SKM-1 treated with dmso at 0.1 percent for 144 hours (cell line): ENCODE measurements around the gene DYNLRB1.
A peak's percentile ranks its signal among the peaks of the same experiment; 100 is the strongest.

ENCODE experiments used
- DNase-seq: peaks from one replicate; lab custom pipeline; 2025; ENCODE audit not compliant: unreplicated experiment; lab: John Stamatoyannopoulos, UW

Gene DYNLRB1

DNA sequence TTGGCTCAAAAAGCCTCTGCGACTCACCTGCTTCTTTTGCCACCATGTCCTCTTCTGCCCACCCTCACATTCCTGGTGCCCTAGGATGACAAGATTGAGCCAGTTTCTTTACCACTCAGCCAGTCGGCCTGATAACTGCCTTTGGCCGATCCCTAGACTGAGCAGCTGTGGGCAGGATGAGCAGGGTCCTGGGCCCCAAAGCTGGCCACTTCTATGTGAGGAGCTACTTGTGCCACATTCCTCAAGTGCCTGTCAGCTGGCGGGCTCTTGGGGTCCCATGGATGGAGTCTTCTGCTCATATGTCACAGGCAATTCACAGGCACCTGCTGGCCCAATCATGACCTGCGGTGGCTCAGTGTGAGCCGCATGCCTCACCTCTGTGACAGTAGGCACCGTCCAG is 16.5 kb downstream of the DYNLRB1 start:
- no peak for DNase-seq

DNA sequence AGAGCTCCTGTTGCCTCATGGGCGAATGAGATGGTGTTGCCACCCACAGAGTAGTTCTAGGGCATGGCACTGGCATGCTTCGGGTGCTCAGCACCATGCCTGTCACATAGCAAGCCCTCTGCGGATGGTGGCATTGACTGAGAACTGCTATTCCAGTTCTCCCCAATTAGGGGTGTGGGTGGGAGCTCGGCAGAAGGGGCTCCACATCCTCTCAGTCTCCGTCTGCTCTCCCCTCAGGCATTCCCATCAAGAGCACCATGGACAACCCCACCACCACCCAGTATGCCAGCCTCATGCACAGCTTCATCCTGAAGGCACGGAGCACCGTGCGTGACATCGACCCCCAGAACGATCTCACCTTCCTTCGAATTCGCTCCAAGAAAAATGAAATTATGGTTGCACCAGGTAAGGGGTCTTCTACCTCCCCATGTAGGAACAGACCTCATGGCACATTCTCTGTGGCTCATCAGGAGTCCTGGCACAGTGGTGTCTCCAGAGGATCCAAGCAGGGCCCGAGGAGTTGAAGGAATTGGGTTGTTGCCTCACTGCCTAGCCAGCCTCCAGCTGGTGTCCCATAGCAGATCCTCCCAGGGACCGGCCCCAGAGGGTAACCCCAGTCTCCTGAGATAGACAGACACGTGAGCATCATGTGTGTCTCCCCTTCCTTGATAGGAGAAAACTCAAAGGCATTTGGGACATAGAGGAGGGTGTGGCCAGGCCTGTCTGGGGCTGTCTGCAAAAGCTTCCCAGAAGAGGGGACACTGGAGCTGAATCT is 18.4 kb downstream of the DYNLRB1 start:
- DNase-seq = no peak

DNA sequence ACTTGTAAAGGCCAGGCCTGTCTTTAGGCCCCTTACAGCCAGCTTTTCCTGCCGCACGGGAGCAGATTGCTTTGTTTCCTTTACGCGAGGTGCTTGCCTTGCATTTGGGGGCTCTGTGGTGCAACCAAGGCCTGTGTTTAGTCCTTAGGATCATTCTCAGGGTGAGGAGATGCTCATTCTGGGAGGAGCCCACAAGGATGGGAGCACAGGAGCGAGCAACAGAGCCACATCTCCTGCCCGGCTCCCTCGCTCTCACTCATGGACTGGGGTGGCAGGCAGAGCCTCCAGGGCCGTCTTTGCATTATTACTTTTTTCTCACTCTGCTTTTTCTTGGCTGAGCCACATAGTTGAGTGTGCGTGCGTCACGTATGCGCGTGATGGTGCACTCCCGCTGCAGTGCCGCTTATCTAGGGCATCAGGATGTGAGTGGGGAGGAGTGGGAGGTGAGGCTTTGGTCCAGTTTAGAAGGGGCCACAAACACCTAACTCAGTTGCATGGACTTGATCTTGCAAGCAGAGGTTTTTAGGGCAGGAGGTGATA is 19.1 kb downstream of the DYNLRB1 start:
- DNase-seq = no peak

DNA sequence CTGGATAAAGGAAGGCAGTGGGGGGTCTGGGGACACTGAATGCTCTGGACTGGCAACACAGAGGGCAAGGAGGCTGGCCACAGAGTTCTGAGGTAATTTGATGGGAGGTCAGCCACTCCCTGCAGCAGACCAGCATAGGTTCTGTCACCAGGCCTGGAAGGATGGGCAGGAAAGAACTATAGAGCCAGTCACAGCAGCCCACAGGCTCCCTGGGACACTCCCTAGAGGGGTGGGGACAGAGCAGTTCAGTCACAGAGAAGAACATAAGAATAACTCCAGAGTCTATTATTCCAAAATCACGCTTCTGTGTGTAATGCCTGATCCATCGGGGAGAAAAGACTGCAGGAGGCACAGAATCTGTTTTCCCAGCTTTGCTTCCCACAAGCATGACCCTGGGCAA is 19.6 kb downstream of the DYNLRB1 start:
- no peak for DNase-seq

DNA sequence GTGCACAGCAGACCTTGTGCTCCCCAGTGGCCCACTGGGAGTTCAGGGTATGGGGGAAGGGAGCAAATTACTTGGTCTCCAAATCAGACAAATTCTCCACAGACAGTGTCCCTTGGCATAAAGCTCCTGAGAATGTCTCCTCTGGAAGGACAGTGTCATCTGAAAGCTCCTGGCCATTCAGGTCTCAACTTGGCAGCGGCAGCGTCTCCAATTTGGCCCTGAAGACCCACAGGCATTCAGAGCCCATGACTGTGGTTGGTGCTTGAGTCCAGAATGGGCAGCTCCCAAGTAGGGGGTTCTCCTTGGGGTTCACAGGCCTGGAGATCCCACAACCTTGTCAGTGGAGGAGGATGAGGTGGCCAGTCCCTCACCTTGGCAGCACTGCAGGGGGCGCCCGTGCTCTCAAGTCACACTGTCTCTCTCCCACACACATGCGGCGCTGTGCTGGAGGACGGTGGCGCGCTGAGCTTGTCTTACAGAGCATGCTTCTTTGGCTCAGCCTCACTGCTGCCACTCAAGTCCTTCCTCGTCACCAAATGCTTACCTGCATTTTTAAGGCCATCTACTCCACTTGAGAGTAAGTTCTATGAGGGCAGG is 20.7 kb downstream of the DYNLRB1 start:
- peak; percentile 39 for DNase-seq

DNA sequence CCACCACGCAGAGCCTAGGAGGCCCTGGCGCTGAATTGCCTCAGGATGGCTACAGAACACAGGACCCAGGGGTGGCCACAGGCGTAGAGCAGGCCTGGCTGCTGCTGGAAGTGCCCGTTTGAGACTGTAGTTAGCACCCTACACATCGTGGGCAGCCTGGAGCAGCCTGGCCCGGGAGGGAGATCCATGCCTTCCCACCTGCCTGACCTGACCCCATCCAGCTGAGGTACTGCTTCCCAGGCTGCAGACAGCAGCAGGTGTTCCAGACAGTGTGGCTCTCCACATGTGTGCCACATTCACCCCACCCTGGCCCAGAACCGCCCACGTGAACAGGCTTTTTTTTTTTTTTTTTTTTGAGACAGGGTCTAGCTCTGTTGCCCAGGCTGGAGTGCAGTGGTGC is 21.4 kb downstream of the DYNLRB1 start:
- no peak for DNase-seq

DNA sequence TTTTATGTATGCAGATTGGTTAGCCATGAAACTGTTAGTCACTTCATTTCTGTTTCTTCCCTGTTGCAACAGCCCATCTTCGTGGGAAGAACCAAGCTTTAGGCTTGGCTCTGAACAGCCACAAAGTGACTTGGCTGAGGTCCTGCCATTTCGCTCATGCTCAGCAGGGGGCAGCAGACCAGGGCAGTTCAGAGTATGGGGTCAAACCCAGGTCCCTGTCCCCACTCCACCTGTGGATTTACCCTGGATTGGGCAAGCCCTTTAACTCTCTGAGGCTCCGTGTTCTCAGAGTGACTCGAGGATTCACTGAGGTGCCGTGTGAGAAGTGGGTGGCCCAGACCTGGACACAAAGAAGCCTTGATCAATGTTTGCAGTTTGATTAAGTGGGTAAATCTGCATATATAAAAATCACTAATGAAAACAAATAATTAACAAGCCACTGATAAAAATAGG is 22.5 kb downstream of the DYNLRB1 start:
- DNase-seq = peak; percentile 60

DNA sequence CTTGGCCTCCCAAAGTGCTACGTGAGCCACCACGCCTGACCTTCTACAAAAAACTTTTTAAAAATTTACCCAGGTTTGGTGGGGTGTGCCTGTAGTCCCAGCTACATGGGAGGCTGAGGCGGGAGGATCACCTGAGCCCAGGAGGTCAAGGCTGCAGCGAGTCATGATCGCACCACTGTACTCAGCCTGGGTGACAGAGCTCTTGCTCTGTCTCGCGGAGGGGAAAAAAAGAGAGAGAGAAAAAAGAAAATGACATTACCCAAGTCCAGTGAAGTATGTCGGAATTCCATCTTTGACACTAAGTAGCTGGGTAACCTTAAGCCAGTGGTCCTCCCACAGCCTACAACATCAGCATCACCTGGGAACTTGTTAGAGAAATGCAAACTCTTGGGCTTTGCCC is 23.5 kb downstream of the DYNLRB1 start:
- DNase-seq = no peak

DNA sequence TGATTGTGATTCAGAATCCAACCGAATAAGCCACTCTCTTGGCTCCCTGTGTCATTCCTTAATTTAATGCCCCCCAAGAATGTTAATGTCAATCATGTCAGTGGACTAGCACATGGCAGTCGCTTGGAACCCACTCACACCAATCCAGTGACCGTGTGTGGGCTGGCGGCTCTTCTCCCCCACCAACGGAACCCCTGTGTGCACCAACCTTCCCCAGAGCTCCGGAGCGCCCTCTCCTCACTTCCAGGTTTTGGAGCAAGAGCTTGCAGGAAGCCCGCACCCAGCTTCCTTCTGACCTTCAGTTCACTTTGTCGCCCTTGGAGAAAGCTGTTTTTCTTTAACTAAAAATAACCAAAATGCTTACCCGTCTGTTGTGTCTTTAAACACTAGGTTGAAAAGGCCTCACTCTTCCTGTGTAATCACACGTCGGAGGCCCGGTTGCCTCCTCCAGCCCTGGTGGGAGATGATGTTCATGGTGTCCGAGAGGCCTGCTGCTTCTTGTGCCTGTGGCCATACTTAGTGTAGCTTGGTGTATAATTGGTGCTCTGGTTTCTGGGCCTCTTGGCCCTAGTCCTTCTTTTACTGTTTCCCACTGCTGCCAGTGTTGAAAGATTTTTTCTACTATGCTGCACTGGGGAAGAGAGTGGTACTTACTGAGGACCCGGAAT is 24.5 kb downstream of the DYNLRB1 start:
- no peak for DNase-seq

DNA sequence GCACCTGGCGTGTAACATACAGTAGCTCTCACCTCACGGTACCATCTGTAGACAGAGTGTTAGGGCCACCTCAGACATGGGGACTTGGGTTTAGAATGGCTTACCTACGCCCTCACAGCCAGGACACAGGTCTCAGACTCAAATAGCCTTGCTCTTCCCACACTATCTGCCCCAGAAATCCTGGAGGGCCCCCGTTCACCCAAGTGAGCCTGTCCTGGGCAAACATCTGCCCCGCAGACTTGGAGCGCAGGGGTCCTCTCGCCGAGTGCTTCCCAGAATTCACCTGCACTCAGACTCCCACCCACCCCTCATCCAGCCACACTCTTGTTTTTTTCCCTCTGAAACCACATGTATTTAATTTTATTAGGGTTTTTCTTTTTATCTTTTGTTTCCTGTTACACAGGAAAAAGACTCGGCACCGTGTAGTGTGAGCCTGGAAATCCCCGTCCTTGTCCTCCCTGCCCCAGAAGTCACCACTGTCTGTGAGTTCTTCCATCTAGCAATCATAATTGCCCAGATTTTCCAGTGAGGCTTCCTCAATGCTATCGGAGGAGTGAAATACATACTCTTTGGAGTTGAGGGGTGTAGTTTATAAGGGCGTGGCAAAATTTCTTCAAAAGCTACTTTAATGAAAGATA is 25.2 kb downstream of the DYNLRB1 start:
- DNase-seq = no peak

DNA sequence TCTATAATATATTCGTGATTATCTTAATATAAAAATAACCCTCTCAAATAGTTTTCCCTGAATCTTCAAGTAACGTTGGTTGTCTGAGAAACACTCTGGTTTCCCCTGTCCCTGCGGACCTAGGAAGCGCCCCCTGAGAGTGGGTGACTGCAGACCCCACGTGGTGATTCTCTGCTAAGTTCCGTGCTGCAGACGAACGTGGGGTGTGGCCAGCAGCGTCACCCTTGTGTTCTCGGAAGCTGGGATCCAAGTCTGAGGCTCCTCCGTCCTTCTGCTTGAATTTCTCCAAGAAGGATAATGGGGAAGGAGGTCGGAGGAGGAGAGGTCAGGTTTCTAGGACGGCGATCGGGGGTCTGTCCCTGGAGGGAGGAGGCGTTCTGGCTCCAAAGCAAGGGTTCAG is 25.7 kb downstream of the DYNLRB1 start:
- no peak for DNase-seq

DNA sequence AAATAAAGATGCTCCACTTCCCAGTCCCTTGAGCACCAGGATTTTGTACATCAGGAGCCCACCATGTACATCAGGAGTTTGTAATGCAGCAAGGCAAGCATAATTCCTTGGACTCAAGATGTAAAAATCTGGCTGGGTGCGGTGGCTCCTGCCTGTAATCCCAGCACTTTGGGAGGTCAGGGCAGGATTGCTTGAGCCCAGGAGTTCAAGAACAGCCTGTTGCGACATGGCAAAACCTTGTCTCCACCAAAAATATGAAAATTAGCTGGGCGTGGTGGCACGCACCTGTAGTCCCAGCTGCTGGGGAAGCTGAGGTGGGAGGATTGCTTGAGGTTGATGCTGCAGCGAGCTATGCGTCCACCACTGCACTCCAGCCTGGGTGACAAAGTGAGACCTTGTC is 26.2 kb downstream of the DYNLRB1 start:
- DNase-seq = no peak

DNA sequence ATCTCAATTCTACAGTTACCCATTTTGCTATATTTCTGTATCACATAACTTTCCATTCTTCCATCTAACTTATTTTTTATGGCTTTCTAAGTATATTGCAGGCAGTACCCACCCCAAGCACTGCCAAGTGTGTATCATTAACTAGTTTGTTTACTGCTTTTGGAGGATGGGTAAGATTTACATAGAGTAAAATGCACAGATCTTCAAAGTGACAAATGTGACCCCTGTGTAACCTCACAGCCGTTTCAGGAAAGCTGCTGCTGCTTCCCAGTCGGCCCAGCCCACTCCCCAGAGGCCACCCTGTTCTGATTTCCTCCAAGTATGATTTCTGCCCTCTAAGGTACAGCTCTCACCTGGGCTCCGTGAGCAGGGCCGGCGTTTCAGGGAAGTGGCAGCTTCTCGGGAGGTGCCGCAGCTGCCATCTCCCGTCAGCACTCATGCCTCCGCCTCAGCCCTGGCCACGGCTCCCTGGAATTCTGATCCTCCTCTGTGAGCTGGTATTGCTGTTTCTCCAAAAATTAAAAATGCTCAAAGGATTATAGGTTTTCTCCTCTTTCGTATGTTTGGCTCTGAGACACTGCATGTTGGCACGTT is 27.3 kb downstream of the DYNLRB1 start:
- no peak for DNase-seq

DNA sequence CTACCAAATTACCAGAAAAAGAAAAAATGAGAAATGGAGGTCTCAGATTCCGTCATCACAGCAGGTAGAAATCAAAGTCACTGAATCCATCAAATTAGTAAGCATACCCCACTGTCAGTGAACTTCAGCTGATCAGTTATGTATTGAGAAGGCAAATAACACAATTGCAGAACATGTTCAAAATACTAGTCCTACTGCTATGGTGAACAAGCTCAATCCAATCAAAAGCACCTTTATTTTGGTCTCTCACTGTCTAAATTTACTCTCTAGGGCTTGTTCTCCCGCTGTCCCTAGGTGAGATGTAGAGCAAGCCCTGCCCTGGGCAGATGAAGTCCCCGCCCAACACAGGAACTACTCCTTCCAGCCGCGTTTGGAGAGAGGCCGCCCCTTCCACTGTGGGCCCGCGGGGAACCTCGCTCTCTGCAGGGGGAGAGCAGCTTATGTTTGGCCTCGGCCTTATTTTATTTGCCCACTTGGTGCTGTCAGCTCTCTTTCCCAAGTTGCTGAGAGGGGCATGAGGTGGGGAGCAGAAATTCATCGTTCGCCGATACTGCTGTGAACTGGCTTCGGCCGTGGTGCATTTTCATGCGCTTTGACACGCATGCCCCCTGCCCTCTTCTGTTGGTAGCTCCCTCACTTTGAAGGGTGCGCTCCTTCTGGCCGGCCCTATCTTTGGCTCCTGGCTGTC is 28.0 kb downstream of the DYNLRB1 start:
- no peak for DNase-seq

DNA sequence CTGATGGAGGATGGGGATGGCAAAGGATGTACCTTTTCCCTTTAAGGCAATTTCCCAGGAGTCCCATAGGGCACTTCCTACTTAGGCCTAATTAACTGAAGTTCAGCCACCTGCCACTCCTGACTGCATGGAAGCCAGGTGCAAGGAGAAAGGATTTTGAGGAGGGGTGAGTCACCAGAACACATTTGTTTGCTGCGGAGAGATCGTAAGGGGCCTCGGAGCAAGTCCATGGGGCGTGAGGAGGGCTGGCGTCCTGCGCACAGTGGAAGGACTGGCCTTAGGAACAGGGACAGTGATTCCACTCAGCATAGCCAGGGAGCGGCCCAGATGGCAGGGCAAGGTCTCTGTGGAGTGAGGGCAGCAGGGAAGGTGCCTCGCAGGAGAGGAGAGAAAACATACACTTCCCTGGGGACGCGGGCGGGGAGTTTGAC is 30.5 kb downstream of the DYNLRB1 start:
- DNase-seq = no peak

DNA sequence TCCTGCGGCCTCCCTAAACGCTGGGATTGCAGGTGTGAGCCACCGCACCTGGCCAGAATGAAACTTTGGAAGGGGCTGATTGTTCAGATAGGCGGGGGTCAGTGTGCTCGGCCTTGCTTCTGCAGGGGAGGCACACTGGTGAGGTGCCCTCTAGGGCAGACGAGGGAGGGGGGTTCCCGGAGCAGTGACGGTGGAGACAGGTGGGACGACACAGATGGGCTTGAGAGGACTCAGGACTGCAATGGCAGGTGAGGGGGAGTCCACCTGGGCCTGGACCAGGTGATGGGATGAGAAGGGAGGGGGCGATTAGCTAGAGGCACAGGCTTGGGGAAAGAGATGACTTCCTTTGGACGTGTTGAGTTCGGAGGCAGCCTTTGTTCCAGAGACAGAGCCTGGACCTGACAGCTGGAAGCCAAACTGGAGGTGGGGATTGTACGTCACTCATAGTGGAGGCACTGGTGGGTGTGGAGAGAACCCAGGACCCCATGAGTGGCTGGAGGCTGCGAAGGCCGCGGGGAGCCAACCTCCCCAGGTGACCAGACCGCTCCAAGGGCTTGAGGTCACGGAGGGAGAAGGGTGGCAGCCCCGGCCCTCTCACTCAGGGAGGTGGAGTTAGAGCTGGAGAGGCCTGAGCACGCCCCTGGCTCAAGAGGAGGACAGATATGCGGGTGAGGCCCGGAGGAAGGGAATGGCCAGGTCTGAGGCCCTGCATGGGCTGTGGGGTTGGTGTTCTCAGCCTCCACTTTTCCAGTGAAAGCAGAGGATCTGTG is 31.8 kb downstream of the DYNLRB1 start:
- no peak for DNase-seq

DNA sequence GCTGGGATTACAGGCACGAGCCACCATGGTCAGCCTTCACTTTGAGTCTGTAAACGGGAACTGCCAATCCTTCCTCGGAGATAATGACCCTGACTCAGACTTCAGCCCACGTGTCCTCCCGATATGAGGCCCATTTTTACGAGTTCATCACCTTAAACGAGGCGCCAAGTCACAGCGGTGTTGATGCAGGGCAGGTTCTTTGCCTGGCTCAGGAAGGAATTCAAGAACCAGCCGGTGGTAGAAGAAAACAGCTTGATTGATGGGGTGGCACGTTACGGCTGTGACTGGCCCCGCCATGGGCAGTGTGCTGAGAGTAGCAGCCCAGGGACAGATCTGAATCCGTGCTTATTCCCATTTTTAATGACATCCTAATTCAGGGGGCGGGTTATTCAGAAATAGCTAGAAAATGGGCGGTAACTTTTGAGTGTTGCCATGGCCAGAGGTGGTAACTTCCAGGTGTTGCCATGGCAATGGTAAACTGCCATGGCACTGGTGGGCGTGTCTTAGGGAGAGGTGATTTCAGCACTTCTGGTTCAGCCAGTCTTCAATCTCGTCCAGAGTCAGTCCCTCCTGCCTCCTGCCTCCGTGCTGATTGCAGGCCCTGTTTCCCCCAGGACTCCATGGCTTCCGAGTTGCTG is 33.2 kb downstream of the DYNLRB1 start:
- no peak for DNase-seq

DNA sequence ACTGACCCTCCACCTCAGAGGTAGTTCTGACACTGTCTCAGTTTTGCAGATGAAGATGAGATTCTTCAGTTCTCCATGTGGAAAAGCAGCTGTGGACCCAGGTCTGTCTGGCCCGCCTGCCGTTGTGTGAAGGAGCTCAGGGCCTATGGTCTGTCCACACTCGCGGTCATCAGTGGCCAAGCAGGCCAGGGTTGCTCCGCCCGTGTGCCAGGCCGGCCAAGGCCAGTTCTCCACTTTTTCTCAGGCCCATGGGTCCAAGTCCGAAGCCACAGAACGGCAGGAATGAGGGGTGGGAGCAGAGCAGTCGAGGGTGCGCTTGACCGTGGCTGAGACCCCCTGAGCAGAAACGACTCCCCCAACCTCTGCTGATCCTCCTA is 33.7 kb downstream of the DYNLRB1 start:
- DNase-seq = no peak

DNA sequence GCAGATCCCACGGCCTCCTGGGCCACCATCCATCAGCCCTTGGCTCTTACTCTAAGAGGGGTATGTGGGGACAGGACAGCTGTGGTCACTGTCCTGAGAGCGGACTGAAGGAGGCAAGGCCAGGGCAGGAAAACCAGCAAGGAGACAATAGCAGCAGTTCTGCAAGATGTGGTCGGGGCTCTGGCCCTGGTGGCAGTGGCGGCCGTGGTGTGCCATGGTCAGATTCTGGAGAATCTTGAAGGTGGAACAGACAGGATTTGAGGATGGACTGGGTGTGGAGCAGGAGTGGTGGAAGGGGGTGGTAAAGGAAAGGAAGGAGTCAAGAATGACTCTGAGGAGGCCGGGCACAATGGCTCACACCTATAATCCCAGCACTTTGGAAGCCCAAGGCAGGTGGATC is 36.3 kb downstream of the DYNLRB1 start:
- no peak for DNase-seq
